GM23248 (cell line): ENCODE data around the gene HOXA10. TPM values are rescaled to one million over a fixed set of nuclear protein-coding genes. Genes with fewer than 3 reads are reported as not detected.

ENCODE experiments used
- DNase-seq: peaks from one replicate; pipeline ENCODE4 v3.0.0-alpha.2; 2015
- H2AFZ ChIP-seq: fragments of 200-600 bp; sonication (generic); 2 replicates; pipeline ENCODE4 v1.6.1; 2016; ENCODE audit warnings: antibody characterized with exemption
- H3F3A ChIP-seq: fragments of 200-600 bp; sonication (generic); 2 replicates; pipeline ENCODE4 v1.6.1; 2016; ENCODE audit warnings: mild to moderate bottlenecking, antibody characterized with exemption, mixed run types; ENCODE audit not compliant: insufficient read depth
- H3K27ac ChIP-seq: fragments of 200-600 bp; sonication (generic); 2 replicates; pipeline ENCODE4 v1.5.1; 2016; ENCODE audit warnings: mild to moderate bottlenecking
- H3K27me3 ChIP-seq: fragments of 200-600 bp; sonication (generic); replicated peaks from 2 replicates; pipeline ENCODE4 v1.6.1; 2016; ENCODE audit warnings: mild to moderate bottlenecking; ENCODE audit not compliant: insufficient read depth
- H3K36me3 ChIP-seq: fragments of 200-600 bp; sonication (generic); 2 replicates; pipeline ENCODE4 v1.6.1; 2016; ENCODE audit warnings: low read depth, mild to moderate bottlenecking
- H3K4me1 ChIP-seq: fragments of 200-600 bp; sonication (generic); 2 replicates; pipeline ENCODE4 v1.6.1; 2016; ENCODE audit warnings: mild to moderate bottlenecking; ENCODE audit not compliant: insufficient read depth
- H3K4me2 ChIP-seq: fragments of 200-600 bp; sonication (generic); one replicate; pipeline ENCODE4 v1.6.1; 2016; ENCODE audit warnings: mild to moderate bottlenecking; ENCODE audit not compliant: unreplicated experiment
- H3K4me3 ChIP-seq: fragments of 200-600 bp; sonication (generic); 2 replicates; pipeline ENCODE4 v1.5.1; 2016; ENCODE audit warnings: mild to moderate bottlenecking
- H3K79me2 ChIP-seq: fragments of 200-600 bp; sonication (generic); 2 replicates; pipeline ENCODE4 v1.6.1; 2016; ENCODE audit warnings: mild to moderate bottlenecking; ENCODE audit not compliant: insufficient read depth
- H3K9ac ChIP-seq: fragments of 200-600 bp; sonication (generic); 2 replicates; pipeline ENCODE4 v1.6.1; 2016; ENCODE audit warnings: mild to moderate bottlenecking
- H3K9me2 ChIP-seq: fragments of 200-600 bp; sonication (generic); 2 replicates; pipeline ENCODE4 v1.6.1; 2016; ENCODE audit warnings: mixed run types, mild to moderate bottlenecking, moderate library complexity; ENCODE audit not compliant: insufficient read depth
- H3K9me3 ChIP-seq: fragments of 200-600 bp; sonication (generic); one replicate; pipeline ENCODE4 v1.6.1; 2017; ENCODE audit warnings: low read depth
- H4K20me1 ChIP-seq: fragments of 200-600 bp; sonication (generic); 2 replicates; pipeline ENCODE4 v1.6.0; 2016; ENCODE audit not compliant: insufficient read depth
- EZH2 ChIP-seq: fragments of 200-600 bp; sonication (generic); IDR thresholded peaks from 2 replicates; pipeline ENCODE4 v1.6.1; 2018; ENCODE audit warnings: antibody characterized with exemption, mild to moderate bottlenecking; ENCODE audit not compliant: insufficient read depth, poor library complexity, severe bottlenecking
- EZH2phosphoT487 ChIP-seq: fragments of 200-600 bp; sonication (generic); IDR thresholded peaks from 2 replicates; pipeline ENCODE4 v1.6.1; 2018; ENCODE audit warnings: antibody characterized with exemption, moderate library complexity, mild to moderate bottlenecking, low read depth; ENCODE audit not compliant: insufficient read depth
- WGBS, 2 experiments: methylation state at CpG; one replicate each; pipeline ENCODE4 v1.1.6; 2015 to 2017; ENCODE audit warnings: low lambda C conversion rate in 2 of 2, low coverage in 1 of 2; ENCODE audit errors: missing lambda C conversion rate in 2 of 2; 5-methylcytosine and 5-hydroxymethylcytosine counted together
- in situ Hi-C: fragments of 300-500 bp; cut with MboI; formaldehyde crosslinking; loops from 2 replicates; pipeline ENCODE4 v1.15.0; 2020
- polyA plus RNA-seq: library from polyadenylated mRNA; unstranded; fragments of >200 nt; fragmentation: Nextera tagmentation; extraction: Ambion mirVana; gene quantifications from 2 replicates; pipeline ENCODE4 v1.2.1, GENCODE V29; 2016
- total RNA-seq: library from RNA; depleted of rRNA; stranded (reverse); fragments of >200 nt; shearing (Covaris generic); gene quantifications from 2 replicates; pipeline ENCODE4 v1.2.3, GENCODE V29; 2014

HOXA10 gene
- total and polyA plus RNA-seq, 2 experiments from 2014 or later: 28.0 to 29.3 TPM

DNA sequence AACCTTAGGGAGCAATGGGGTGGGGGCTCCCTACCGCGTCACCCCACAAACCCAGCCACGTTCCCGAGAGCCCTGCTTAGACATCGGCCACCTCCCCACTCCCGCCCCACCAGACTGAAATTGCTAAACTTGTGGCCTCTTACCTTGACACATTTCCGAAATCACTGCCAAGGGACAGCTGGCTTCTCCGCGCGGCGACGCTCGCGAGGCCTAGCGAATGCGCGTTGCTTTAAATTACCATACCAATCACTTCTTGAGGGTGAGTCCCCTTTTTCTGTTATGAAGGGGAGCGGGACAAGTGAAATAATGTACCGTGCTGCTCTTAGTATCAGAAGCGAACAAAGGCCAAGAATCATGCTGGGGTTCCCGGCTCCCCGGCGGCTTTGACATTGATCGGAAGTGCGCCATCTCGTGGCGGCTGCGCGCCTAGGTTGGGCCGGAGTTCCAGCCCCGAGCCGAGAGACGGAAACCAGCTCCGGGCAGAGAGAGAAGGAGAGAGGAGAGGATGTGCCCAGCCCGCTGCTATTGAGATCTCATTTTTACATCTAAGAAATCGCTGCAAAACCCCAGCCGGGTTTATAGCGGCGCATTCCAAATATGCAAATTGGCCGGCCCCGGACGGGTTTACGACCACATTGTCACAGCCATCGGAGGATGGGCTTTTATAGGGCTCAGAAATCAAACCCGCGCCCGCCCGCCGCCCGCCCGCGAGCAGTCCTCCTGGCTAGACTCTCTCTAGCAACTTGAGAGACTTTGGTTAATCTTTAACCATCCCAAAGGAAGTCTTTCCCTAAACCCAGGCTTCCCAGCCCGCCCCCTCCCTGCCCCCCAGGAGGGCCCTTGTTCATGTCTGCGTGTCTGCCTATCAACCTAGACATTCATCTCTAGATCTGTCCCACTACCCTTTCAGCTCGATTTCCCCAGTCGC lies 5.6 kb upstream of the HOXA10 start:
- Histone ChIP-seq H3K79me2 (peaks cover 90% of the 10 kb centered on the region), H3F3A (no peaks in the 10 kb centered on the region), H3K9me2 (no peaks in the 10 kb centered on the region), H3K36me3 (no peaks in the 10 kb centered on the region), H3K4me1 (peaks cover 58% of the 10 kb centered on the region), H4K20me1 (no peaks in the 10 kb centered on the region), H3K9ac (peak overlapping the region; percentile 98), H3K4me2 (peak overlapping the region; percentile 100), H3K4me3 (peak overlapping the region; percentile 83), H3K9me3 (no peaks in the 10 kb centered on the region), H2AFZ (peak overlapping the region; percentile 83), H3K27ac (peak overlapping the region; percentile 99), H3K27me3 (no peaks in the 10 kb centered on the region)
- in situ Hi-C loops: loop anchor here (10.0 kb wide), 1 partner anchor 1325 kb away; no protein-coding TSS in a partner anchor
- WGBS, 2 experiments: 1 to 2% methylated on average over 54 to 56 of the region's 56 CpGs
- peak; percentile 94 for DNase-seq
- no peak for TF ChIP-seq EZH2phosphoT487
- TF ChIP-seq EZH2: no peak

DNA sequence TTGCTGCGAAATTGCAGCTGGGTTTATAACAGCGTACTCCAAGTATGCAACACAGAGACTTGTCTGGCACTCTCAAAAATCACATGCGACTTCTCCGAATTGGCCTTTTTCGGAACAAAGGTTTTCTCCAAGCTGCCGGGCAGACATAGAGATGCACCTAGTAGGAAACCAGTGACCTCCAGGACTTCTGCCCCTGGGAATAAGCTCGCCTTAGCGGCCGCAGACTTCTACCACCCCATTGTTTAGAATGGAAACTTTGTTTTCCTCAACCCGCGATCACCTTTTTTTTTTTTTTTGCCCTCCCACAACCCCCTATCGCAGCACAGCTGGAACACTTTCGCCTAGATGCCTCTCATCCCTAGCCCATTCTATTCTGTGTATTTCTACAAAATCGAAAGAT lies 4.9 kb upstream of the HOXA10 start:
- Histone ChIP-seq H4K20me1 (no peaks in the 10 kb centered on the region), H3K9ac (peak overlapping the region; percentile 98), H3K27me3 (no peaks in the 10 kb centered on the region), H3K27ac (peak overlapping the region; percentile 99), H3K9me3 (no peaks in the 10 kb centered on the region), H3K4me2 (peak overlapping the region; percentile 100), H3K4me1 (peaks cover 60% of the 10 kb centered on the region), H3K9me2 (no peaks in the 10 kb centered on the region), H3K4me3 (peak overlapping the region; percentile 83), H3F3A (no peaks in the 10 kb centered on the region), H3K79me2 (peaks cover 95% of the 10 kb centered on the region), H2AFZ (peak overlapping the region; percentile 83), H3K36me3 (no peaks in the 10 kb centered on the region)
- in situ Hi-C loops: loop anchor here (10.0 kb wide), 1 partner anchor 1324 kb away; no protein-coding TSS in a partner anchor
- no peak for TF ChIP-seq EZH2phosphoT487
- no peak for TF ChIP-seq EZH2
- DNase-seq: peak; percentile 57
- 0 to 1% methylated on average over 14 of the region's 14 CpGs for WGBS, 2 experiments

DNA sequence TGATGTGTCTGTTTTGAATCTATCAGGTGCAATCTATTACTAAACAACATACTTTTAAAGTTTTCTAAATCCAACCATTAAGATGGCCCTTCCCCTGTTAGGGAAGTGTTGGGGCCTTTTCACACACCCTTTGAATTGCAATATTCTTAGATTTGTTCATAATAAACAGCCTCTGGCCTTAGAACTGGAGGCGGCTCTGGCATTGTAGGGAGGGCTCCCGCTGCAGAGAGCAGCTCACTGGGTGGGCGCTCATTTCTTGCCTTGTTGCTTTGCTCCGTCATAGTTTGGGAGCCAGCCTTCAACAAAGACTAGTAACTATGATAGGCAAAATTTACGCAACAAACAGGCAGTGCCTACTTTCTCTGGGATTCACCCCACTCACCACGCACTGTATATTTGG lies 4.2 kb upstream of the HOXA10 start:
- Histone ChIP-seq H4K20me1 (no peaks in the 10 kb centered on the region), H2AFZ (peak overlapping the region; percentile 83), H3K27ac (peak overlapping the region; percentile 99), H3K4me1 (peaks cover 60% of the 10 kb centered on the region), H3K4me3 (peak overlapping the region; percentile 83), H3K9ac (peak overlapping the region; percentile 98), H3F3A (no peaks in the 10 kb centered on the region), H3K4me2 (peak overlapping the region; percentile 100), H3K79me2 (peaks cover 95% of the 10 kb centered on the region), H3K9me3 (no peaks in the 10 kb centered on the region), H3K27me3 (no peaks in the 10 kb centered on the region), H3K9me2 (no peaks in the 10 kb centered on the region), H3K36me3 (no peaks in the 10 kb centered on the region)
- TF ChIP-seq EZH2phosphoT487: no peak
- TF ChIP-seq EZH2: no peak
- DNase-seq: peak; percentile 95
- in situ Hi-C loops: loop anchor here (10.0 kb wide), 1 partner anchor 1324 kb away; no protein-coding TSS in a partner anchor
- 1% methylated on average over 6 of the region's 6 CpGs for WGBS, 2 experiments

DNA sequence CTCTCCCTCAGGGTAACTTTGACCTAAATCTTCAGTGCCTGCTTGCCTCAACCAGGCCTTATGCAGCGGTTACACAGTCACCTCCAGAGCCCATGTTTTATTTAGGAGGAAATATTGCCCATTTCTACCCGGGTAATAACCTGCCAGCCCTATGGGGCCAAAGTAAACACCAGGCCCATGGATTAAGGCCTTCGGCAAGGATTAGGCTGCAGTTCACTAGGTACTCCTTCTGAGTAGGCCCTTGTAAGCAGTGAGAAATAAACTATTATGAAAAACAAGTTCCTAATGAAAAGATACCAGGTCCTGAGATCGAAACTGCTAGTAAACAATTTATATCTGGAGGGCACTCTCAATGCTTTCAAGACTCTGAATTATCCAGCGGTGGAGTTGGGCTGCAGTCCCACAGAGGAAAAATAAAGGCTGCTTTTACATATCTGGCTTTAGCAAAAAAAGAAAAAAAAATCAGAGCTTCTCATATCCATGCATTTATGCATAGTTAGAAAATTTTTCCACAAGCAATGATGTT lies 3.7 kb upstream of the HOXA10 start:
- Histone ChIP-seq H3K27me3 (no peaks in the 10 kb centered on the region), H3K79me2 (peaks cover 95% of the 10 kb centered on the region), H3K9ac (peak overlapping the region; percentile 98), H3K36me3 (no peaks in the 10 kb centered on the region), H3K9me2 (no peaks in the 10 kb centered on the region), H3K4me1 (peaks cover 58% of the 10 kb centered on the region), H2AFZ (peak overlapping the region; percentile 83), H4K20me1 (no peaks in the 10 kb centered on the region), H3K4me2 (peak overlapping the region; percentile 100), H3F3A (no peaks in the 10 kb centered on the region), H3K9me3 (no peaks in the 10 kb centered on the region), H3K27ac (peak overlapping the region; percentile 99), H3K4me3 (peak overlapping the region; percentile 83)
- in situ Hi-C loops: loop anchor here (10.0 kb wide), 1 partner anchor 1323 kb away; no protein-coding TSS in a partner anchor
- no peak for TF ChIP-seq EZH2
- TF ChIP-seq EZH2phosphoT487: 0 out of 2 replicates have a peak, but pooled peaks have one; percentile 18
- 1% methylated on average over 5 of the region's 5 CpGs for WGBS, 2 experiments
- peak; percentile 54 for DNase-seq
